Activated B cell treated with CpG ODN at 0.5 μM for 24 hours (primary cell): ENCODE results near the gene MGLL. TPM values are rescaled to one million over a fixed set of nuclear protein-coding genes. Genes with fewer than 3 reads are reported as not detected.

Experiments used
- ATAC-seq: fragments of 200-7000 bp; cut with Tn5 transposase; one replicate; pipeline ENCODE4 v1.10.0; 2021; ENCODE audit warnings: low read depth, mild to moderate bottlenecking, moderate library complexity
- CTCF ChIA-PET: fragments of 350-600 bp; sonication (Branson Sonifier 250); formaldehyde crosslinking; loops from one replicate; lab custom pipeline; 2021; ENCODE audit warnings: antibody characterized with exemption; lab: Charles Lee
- POLR2A ChIA-PET: fragments of 350-600 bp; sonication (Branson Sonifier 250); formaldehyde crosslinking; loops from one replicate; lab custom pipeline; 2021; ENCODE audit warnings: antibody characterized with exemption; lab: Charles Lee
- DNase-seq: peaks from one replicate; pipeline ENCODE4 v3.0.0; 2022
- H3K27ac Mint-ChIP-seq: one replicate; pipeline ENCODE4 v1.8.0; 2020; ENCODE audit warnings: mixed read lengths
- H3K27me3 Mint-ChIP-seq: one replicate; pipeline ENCODE4 v1.8.0; 2021; ENCODE audit warnings: mixed read lengths
- H3K36me3 Mint-ChIP-seq: one replicate; pipeline ENCODE4 v1.8.0; 2021; ENCODE audit warnings: low read depth, mixed read lengths
- H3K4me1 Mint-ChIP-seq: one replicate; pipeline ENCODE4 v1.8.0; 2021; ENCODE audit warnings: mixed read lengths
- H3K4me3 Mint-ChIP-seq: one replicate; pipeline ENCODE4 v1.8.0; 2020; ENCODE audit warnings: mild to moderate bottlenecking, mixed read lengths
- H3K9me3 Mint-ChIP-seq: one replicate; pipeline ENCODE4 v1.8.0; 2020; ENCODE audit warnings: mixed read lengths
- CTCF ChIP-seq: fragments of 200-600 bp; IDR thresholded peaks from one replicate; pipeline ENCODE4 v1.8.0; 2022; ENCODE audit warnings: antibody characterized with exemption, mild to moderate bottlenecking
- intact Hi-C: fragments of 100-400 bp; cut with micrococcal nuclease; formaldehyde crosslinking; loops from one replicate; pipeline ENCODE4 v1.15.1; 2024
- total RNA-seq: library from RNA; stranded (reverse); gene quantifications from 2 replicates; pipeline ENCODE4 v1.2.3, GENCODE V29; 2022

Gene MGLL
- total RNA-seq, 1 donor from 2014 or later: 19.1 TPM

- ChIA-PET CTCF (interaction anchor here (1.4 to 6.1 kb wide), 3 partner anchors 72 to 323 kb away, joined by 4 to 46 read pairs (median 11); no protein-coding TSS in a partner anchor), POLR2A (no interaction called here)
- Mint-ChIP-seq H3K4me3 (no peak overlapping the region), H3K36me3 (no peaks in the 10 kb centered on the region), H3K27ac (no peak overlapping the region), H3K4me1 (no peaks in the 10 kb centered on the region), H3K9me3 (no peaks in the 10 kb centered on the region), H3K27me3 (no peaks in the 10 kb centered on the region)
- intact Hi-C loops: no loop called here
- DNase-seq (no peak), ATAC-seq (no peak)
- no peak for TF ChIP-seq CTCF
Observed at GRCh38 chr3:127647845-127648204, 174.5 kb downstream of the MGLL start.

- DNase-seq (no peak), ATAC-seq (no peak)
- Mint-ChIP-seq H3K27ac (no peak overlapping the region), H3K36me3 (no peaks in the 10 kb centered on the region), H3K9me3 (no peaks in the 10 kb centered on the region), H3K4me1 (no peaks in the 10 kb centered on the region), H3K27me3 (no peaks in the 10 kb centered on the region), H3K4me3 (no peak overlapping the region)
- intact Hi-C loops: no loop called here
- ChIA-PET CTCF (interaction anchor here (1.4 to 6.1 kb wide), 3 partner anchors 72 to 324 kb away, joined by 4 to 46 read pairs (median 11); no protein-coding TSS in a partner anchor), POLR2A (no interaction called here)
- TF ChIP-seq CTCF: no peak
Observed at GRCh38 chr3:127647166-127647844, 175.0 kb downstream of the MGLL start.

GRCh38 chr3:127646501-127647046, 175.7 kb downstream of the MGLL start:
- no peaks in the 10 kb centered on the region for H3K36me3 Mint-ChIP-seq
- no peak for TF ChIP-seq CTCF
- H3K27me3 Mint-ChIP-seq: no peaks in the 10 kb centered on the region
- H3K4me3 Mint-ChIP-seq: no peak overlapping the region
- POLR2A ChIA-PET: no interaction called here
- CTCF ChIA-PET: interaction anchor here (1.4 to 2.6 kb wide), 2 partner anchors 71 to 185 kb away, joined by 4 to 11 read pairs; no protein-coding TSS in a partner anchor
- H3K4me1 Mint-ChIP-seq: no peaks in the 10 kb centered on the region
- no peak for DNase-seq
- no peak for ATAC-seq
- intact Hi-C loops: no loop called here
- no peak overlapping the region for H3K27ac Mint-ChIP-seq
- H3K9me3 Mint-ChIP-seq: no peaks in the 10 kb centered on the region

GRCh38 chr3:127645371-127646015, 176.8 kb downstream of the MGLL start:
- no peak overlapping the region for H3K4me3 Mint-ChIP-seq
- intact Hi-C loops: no loop called here
- ATAC-seq (no peak), DNase-seq (no peak)
- H3K4me1 Mint-ChIP-seq: no peaks in the 10 kb centered on the region
- TF ChIP-seq CTCF: no peak
- CTCF ChIA-PET: no interaction called here
- no peaks in the 10 kb centered on the region for H3K36me3 Mint-ChIP-seq
- H3K27ac Mint-ChIP-seq: no peak overlapping the region
- H3K9me3 Mint-ChIP-seq: no peaks in the 10 kb centered on the region
- POLR2A ChIA-PET: interaction anchor here (0.9 kb wide), 1 partner anchor 55 kb away, joined by 3 read pairs; the partner anchor contains the start of gene TPRA1
- H3K27me3 Mint-ChIP-seq: no peaks in the 10 kb centered on the region
